Measurements from ENCODE around the gene PRDM2.

PRDM2 gene

DNA sequence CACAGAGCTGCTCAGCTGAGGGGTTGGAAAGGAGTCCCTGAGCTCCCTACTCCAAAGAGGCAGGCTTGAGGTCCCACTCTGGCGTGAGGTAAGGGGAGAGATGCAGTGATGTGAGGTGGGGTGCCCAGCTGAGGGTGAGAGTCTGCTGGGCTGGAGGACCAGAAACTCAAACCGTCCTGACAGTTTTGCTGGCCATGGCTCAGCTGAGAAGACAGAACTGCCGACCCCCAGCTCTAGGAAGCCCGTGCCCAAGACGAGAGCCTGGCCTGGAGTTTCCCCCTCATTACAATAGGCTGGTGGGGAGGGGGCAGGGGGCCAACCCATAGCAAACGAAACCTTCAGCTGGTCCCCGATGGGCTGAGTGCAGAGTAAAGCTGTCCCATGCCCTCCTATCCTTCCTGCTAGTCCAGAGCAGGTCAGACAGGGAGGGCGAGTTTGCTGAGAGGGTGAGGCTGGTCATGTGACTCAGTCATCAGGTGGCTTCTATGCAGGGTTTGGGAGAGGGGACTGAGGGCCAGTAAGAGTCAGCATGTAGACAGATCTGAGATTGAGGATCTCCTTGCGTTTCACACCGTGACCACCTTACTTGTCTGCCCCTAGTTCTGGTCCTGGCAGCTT, 129.3 kb downstream of the PRDM2 start:
- H3K27ac ChIP-seq = no peak overlapping the region
- ChIA-PET POLR2A (ENCODE audit: low non-redundant PET) (no interaction called here), CTCF (interaction anchor here (0.7 to 1.1 kb wide), 3 partner anchors 11 to 158 kb away, joined by 3 to 4 read pairs (median 3); no protein-coding TSS in a partner anchor)
- no peak for DNase-seq (ENCODE audit: low spot score)
- TF ChIP-seq, protein P1, sequence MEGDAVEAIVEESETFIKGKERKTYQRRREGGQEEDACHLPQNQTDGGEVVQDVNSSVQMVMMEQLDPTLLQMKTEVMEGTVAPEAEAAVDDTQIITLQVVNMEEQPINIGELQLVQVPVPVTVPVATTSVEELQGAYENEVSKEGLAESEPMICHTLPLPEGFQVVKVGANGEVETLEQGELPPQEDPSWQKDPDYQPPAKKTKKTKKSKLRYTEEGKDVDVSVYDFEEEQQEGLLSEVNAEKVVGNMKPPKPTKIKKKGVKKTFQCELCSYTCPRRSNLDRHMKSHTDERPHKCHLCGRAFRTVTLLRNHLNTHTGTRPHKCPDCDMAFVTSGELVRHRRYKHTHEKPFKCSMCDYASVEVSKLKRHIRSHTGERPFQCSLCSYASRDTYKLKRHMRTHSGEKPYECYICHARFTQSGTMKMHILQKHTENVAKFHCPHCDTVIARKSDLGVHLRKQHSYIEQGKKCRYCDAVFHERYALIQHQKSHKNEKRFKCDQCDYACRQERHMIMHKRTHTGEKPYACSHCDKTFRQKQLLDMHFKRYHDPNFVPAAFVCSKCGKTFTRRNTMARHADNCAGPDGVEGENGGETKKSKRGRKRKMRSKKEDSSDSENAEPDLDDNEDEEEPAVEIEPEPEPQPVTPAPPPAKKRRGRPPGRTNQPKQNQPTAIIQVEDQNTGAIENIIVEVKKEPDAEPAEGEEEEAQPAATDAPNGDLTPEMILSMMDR (conservative IDR thresholded peaks at IDR 0.05; ENCODE audit: low read depth) = 0 out of 2 replicates have a peak, but pooled peaks have one; percentile 1

DNA sequence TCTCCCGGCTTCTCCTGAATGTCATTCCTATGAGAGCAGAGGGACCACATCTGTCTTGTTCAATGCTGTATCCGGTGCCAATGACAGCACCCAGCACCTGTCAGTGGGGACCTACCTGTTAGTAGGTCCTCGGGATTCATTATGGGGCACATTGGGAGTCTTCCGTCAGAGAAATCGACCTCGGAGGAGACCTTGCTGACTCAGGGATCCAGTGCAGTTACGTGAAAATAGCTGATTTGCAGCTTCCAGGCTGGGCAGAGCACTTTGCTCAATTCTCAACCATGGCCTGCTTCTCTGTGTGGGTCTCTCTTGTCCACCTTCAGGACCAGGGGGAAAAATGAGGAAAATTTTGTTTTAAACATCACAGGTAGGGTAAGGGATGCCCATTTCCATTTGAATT, 130.2 kb downstream of the PRDM2 start:
- TF ChIP-seq, protein P1 (conservative IDR thresholded peaks at IDR 0.05; ENCODE audit: low read depth) = no peak
- CTCF ChIA-PET = no interaction called here
- POLR2A ChIA-PET (ENCODE audit: low non-redundant PET) = no interaction called here
- no peak overlapping the region for H3K27ac ChIP-seq
- no peak for DNase-seq (ENCODE audit: low spot score)

DNA sequence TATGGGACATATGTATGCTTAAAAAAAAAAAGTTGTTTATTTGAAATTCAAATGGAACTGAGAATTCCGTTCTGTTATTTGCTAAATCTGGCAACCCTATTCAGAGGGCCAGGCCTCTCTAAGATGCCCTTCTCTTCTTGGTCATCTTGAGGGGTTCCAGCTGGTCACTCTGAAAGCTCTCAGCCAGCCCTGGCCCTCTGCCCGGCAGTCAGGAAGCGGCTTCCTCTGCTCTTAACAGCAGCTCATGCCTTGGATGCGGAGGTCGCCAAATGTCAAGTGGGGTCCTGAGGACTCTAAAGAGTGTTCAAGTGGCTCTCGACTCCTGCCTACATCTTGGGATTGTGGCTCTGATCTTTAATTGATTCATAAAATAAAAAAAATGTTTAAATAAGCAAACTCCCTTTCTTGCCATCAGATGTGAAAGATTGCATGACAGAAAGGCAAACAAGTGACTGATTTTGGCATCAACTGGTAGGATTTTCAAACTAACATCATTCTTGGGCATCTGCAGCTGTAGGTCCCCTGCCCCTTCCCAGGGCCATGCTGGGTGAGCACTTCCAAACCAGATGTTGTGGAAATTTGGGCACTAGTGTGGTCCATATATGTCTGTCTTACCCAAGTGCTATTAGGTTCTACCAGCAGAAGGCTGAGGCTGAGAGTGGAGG, 130.8 kb downstream of the PRDM2 start:
- TF ChIP-seq, protein P1 (conservative IDR thresholded peaks at IDR 0.05; ENCODE audit: low read depth) = no peak

DNA sequence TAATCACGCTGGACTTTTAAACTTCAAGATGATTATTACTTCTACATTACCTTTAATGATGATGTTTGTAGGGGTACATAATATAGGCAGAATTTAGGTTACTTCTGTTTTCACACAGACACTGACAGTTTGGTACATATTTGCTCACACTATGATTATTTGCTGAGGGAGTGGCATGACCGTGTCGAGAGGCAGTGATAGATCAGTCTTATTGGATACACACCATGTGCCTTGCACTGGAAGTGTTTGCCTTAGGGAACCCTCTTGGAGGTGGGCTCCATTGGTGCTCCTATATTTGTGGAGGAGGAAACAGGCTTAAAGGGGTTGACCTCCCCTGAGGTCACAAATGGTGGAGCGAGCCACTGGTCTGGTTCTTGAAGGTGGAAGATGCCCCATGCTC, 132.1 kb downstream of the PRDM2 start:
- no peak for DNase-seq (ENCODE audit: low spot score)
- no peak overlapping the region for H3K27ac ChIP-seq
- TF ChIP-seq, protein P1 (conservative IDR thresholded peaks at IDR 0.05; ENCODE audit: low read depth) = no peak
- POLR2A ChIA-PET (ENCODE audit: low non-redundant PET) = no interaction called here
- CTCF ChIA-PET = no interaction called here

More for the DNA sequence above, 130.8 kb downstream of the PRDM2 start:
- CTCF ChIA-PET = no interaction called here
- no peak overlapping the region for H3K27ac ChIP-seq
- POLR2A ChIA-PET (ENCODE audit: low non-redundant PET) = no interaction called here
- no peak for DNase-seq (ENCODE audit: low spot score)

DNA sequence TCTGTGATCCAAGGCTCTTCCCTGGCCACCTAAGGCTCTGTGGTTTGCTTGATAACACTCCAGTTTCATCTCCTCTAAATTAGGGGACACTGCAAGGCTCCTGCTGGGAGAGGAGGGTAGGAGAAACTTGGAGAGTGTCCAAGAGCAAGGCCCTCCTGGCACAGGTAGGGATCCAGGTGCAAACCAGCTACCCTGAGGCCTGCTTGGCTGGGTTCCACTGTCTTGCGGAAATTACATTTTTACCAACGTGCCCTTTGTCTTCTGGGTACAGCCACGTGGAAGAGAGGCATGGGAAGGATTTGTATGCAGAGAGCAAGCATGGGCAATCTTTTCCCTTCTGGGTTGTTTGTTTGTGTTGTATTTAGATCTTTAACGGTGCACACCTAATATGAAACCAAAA, 132.5 kb downstream of the PRDM2 start:
- CTCF ChIA-PET = no interaction called here
- no peak for DNase-seq (ENCODE audit: low spot score)
- POLR2A ChIA-PET (ENCODE audit: low non-redundant PET) = no interaction called here
- TF ChIP-seq, protein P1 (conservative IDR thresholded peaks at IDR 0.05; ENCODE audit: low read depth) = no peak
- H3K27ac ChIP-seq = no peak overlapping the region

DNA sequence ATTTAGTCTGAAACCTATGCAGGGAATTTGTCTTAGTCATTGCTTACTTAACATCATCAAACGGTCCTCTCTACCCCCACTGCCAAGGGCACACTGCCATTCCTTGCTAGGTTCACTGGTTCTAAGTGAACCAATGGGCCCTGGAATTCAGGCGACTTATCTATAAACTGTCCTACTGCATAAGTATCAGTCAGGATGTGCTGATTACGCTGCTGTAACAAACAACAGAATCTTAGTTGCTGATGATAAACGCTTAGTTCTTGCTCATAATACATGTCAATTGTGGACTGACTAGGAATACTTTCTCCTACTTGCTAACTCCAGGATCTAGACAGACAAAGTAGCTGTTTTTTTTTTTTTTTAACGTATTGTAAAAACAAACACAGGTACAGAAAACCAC, 136.1 kb downstream of the PRDM2 start:
- TF ChIP-seq, protein P1 (conservative IDR thresholded peaks at IDR 0.05; ENCODE audit: low read depth) = no peak
- no peak for DNase-seq (ENCODE audit: low spot score)
- POLR2A ChIA-PET (ENCODE audit: low non-redundant PET) = no interaction called here
- CTCF ChIA-PET = interaction anchor here (0.6 kb wide), 2 partner anchors 36 to 124 kb away, joined by 3 to 5 read pairs; no protein-coding TSS in a partner anchor
- H3K27ac ChIP-seq = no peak overlapping the region
